SJSA1 (cell line): ENCODE data around the gene XPR1. TPM values are rescaled to one million over a fixed set of nuclear protein-coding genes. Genes with fewer than 3 reads are reported as not detected.
"Not testable (repeated sequence)": the region's sequence is repeated elsewhere in the genome, so short reads cannot be mapped to it uniquely, and the experiment has no call there.

ENCODE experiments used
- DNase-seq, 2 experiments: peaks; one replicate each; pipeline ENCODE4 v3.0.0-alpha.2; 2015 to 2020; ENCODE audit warnings: low spot score in 2 of 2, low read depth in 1 of 2
- H3K27ac ChIP-seq: fragments of 250-450 bp; sonication (Bioruptor Pico); 2 replicates; pipeline ENCODE4 v1.5.1; 2020; ENCODE audit warnings: mild to moderate bottlenecking, moderate library complexity
- H3K27me3 ChIP-seq: fragments of 250-450 bp; sonication (Bioruptor Pico); replicated peaks from 2 replicates; pipeline ENCODE4 v1.5.1; 2020; ENCODE audit warnings: mild to moderate bottlenecking, moderate library complexity
- H3K36me3 ChIP-seq: fragments of 250-450 bp; sonication (Bioruptor Pico); 2 replicates; pipeline ENCODE4 v1.5.1; 2020; ENCODE audit warnings: mild to moderate bottlenecking
- H3K4me1 ChIP-seq: fragments of 250-450 bp; sonication (Bioruptor Pico); replicated peaks from 2 replicates; pipeline ENCODE4 v1.6.1; 2021; ENCODE audit warnings: mild to moderate bottlenecking
- H3K4me3 ChIP-seq: fragments of 250-450 bp; sonication (Bioruptor Pico); 2 replicates; pipeline ENCODE4 v1.5.1; 2020; ENCODE audit warnings: mild to moderate bottlenecking
- H3K9me3 ChIP-seq: fragments of 250-450 bp; sonication (Bioruptor Pico); replicated peaks from 2 replicates; pipeline ENCODE4 v1.5.1; 2020; ENCODE audit warnings: mild to moderate bottlenecking
- total RNA-seq: library from RNA; depleted of rRNA; stranded (reverse); fragments of >200 nt; shearing (Covaris generic); gene quantifications from 2 replicates; pipeline ENCODE4 v1.2.3, GENCODE V29; 2014

Gene XPR1
- total RNA-seq, 1 experiment from 2014 or later, result 19.6 TPM

DNA sequence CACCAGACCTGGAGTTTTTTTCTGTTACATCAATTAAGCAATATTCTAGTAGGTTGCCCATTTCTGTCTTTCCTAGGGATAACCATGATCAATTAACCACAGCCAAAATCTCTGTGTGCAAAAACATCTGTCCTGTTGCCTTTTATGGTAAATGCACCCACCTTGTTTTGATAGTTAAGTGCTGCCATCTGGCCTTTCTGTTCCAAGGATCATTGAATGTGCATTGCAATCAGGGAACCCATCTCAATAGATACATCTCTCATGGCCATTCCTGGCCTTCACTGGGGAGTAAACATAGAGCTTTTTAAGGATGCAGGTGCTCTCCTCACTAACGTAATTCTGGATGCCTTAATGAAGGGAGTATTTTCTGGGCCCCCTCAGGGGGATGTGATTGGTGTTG is 169.1 kb downstream of the XPR1 start:
- Histone ChIP-seq H3K27ac (no peak overlapping the region), H3K4me1 (peaks cover 16% of the 10 kb centered on the region), H3K9me3 (no peaks in the 10 kb centered on the region), H3K36me3 (no peaks in the 10 kb centered on the region), H3K27me3 (no peaks in the 10 kb centered on the region), H3K4me3 (no peak overlapping the region)
- DNase-seq, result no peak

DNA sequence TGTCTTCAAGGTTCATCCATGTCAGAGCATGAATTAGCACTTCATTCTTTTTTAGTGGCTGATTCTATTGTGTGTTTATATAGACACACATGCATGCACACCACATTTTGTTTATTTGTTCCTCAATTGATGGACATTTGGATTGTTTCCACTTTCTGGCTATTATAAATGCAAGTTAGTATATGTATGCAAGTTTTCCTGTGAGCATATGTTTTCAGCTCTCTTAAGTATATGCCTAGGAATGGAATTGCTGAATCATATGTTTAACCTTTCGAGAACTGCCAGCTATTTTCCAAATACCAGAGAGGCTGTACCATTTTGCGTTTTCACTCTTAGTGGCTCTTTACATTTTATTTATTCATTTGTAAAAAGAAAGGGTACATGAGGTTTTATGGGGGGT is 171.0 kb downstream of the XPR1 start:
- Histone ChIP-seq H3K27me3 (no peaks in the 10 kb centered on the region), H3K9me3 (no peaks in the 10 kb centered on the region)

DNA sequence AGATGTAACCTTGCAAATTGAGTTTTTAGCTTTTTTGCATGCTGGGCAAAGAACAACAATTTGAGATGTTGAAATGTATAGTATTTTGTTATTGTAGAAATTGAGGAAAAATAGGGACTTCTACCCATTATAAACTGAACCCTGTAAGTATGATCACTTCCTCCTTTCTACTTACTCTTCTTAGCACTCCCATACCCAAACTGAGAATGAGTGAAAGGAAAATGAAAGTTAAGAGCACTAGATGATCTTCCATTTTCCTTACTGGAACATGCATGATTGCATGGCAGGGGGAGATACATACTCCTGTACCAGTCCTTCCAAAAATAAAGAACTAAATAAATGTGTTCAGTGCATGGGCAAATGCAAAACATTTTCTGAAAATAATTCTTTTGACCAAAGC is 173.5 kb downstream of the XPR1 start:
- Histone ChIP-seq H3K9me3 (no peaks in the 10 kb centered on the region), H3K27me3 (no peaks in the 10 kb centered on the region), H3K4me3 (no peak overlapping the region), H3K27ac (no peak overlapping the region), H3K36me3 (no peaks in the 10 kb centered on the region), H3K4me1 (peaks cover 4% of the 10 kb centered on the region)
- DNase-seq, result no peak

More for the DNA sequence above, 171.0 kb downstream of the XPR1 start:
- no peak for DNase-seq
- Histone ChIP-seq H3K4me3 (no peak overlapping the region), H3K36me3 (no peaks in the 10 kb centered on the region), H3K27ac (no peak overlapping the region), H3K4me1 (peaks cover 16% of the 10 kb centered on the region)

GRCh38 chr1:180811298-180811697 is 179.5 kb downstream of the XPR1 start:
- no peak for DNase-seq
- Histone ChIP-seq H3K36me3 (no peaks in the 10 kb centered on the region), H3K9me3 (no peaks in the 10 kb centered on the region)

GRCh38 chr1:180811886-180812285 is 180.1 kb downstream of the XPR1 start:
- no peak for DNase-seq
- Histone ChIP-seq H3K36me3 (no peaks in the 10 kb centered on the region), H3K27ac (no peak overlapping the region), H3K4me3 (no peak overlapping the region), H3K4me1 (0 out of 2 replicates have a peak, but pooled peaks cover 3% of the 10 kb centered on the region), H3K9me3 (no peaks in the 10 kb centered on the region), H3K27me3 (no peaks in the 10 kb centered on the region)

More at GRCh38 chr1:180811298-180811697, 179.5 kb downstream of the XPR1 start:
- Histone ChIP-seq H3K27me3 (no peaks in the 10 kb centered on the region), H3K4me1 (0 out of 2 replicates have a peak, but pooled peaks cover 3% of the 10 kb centered on the region), H3K27ac (no peak overlapping the region), H3K4me3 (no peak overlapping the region)

DNA sequence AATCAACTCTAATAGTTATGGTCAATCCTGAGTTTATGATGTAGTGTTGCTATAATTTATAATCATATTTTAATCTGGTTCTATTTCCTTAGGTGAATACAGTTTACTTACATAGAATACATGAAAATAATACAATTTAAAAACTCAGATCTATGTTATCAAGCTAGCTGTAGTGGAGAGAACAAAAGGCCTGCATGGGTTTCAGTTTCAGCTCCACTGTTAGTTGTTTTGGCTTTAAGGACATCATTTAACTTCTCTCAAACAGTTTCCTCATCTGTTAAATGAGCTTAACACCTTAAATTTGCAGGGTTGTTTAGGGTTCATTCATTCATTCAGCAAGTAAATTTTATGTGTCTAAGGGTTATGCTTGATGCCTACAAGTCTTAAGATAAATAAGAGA is 182.4 kb downstream of the XPR1 start:
- Histone ChIP-seq H3K27ac (no peak overlapping the region), H3K27me3 (no peaks in the 10 kb centered on the region)

GRCh38 chr1:180815188-180815587 is 183.4 kb downstream of the XPR1 start:
- no peaks in the 10 kb centered on the region for H3K27me3 ChIP-seq
- H3K4me1 ChIP-seq, result 0 out of 2 replicates have a peak, but pooled peaks cover 3% of the 10 kb centered on the region
- no peak overlapping the region for H3K27ac ChIP-seq
- no peaks in the 10 kb centered on the region for H3K9me3 ChIP-seq
- no peaks in the 10 kb centered on the region for H3K36me3 ChIP-seq
- DNase-seq, result no peak
- no peak overlapping the region for H3K4me3 ChIP-seq

More for the DNA sequence above, 182.4 kb downstream of the XPR1 start:
- H3K4me3 ChIP-seq, result no peak overlapping the region
- DNase-seq, result no peak
- 0 out of 2 replicates have a peak, but pooled peaks cover 3% of the 10 kb centered on the region for H3K4me1 ChIP-seq
- H3K9me3 ChIP-seq, result no peaks in the 10 kb centered on the region
- no peaks in the 10 kb centered on the region for H3K36me3 ChIP-seq

GRCh38 chr1:180816132-180816531 is 184.3 kb downstream of the XPR1 start:
- Histone ChIP-seq H3K9me3 (no peaks in the 10 kb centered on the region), H3K4me3 (no peak overlapping the region), H3K27ac (no peak overlapping the region), H3K27me3 (no peaks in the 10 kb centered on the region), H3K4me1 (0 out of 2 replicates have a peak, but pooled peaks cover 3% of the 10 kb centered on the region), H3K36me3 (no peaks in the 10 kb centered on the region; the same call in 1 of the 2 replicates)
- no peak for DNase-seq

DNA sequence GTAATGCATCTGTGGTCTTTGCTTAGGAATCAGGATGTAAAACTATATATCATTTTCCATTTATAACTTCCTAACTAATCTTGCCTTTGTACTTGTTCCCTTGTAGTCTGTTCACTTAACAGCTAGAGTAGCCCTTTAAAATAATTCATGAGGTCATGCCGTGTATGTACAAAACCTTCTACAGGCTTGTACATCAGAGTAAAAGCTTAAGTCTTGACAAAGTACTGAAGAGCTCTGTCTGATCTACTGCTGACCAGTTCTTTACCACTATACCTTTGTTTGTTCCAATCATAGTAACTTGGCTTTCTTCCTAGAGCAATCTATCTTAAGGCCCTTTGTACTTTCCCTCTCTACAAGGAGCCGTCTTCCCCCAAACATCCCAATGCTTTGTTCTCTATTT is 190.1 kb downstream of the XPR1 start:
- DNase-seq, result no peak
- Histone ChIP-seq H3K4me1 (no peaks in the 10 kb centered on the region; the same call in 1 of the 2 replicates), H3K27me3 (no peaks in the 10 kb centered on the region), H3K4me3 (no peak overlapping the region), H3K9me3 (no peaks in the 10 kb centered on the region), H3K27ac (no peak overlapping the region), H3K36me3 (no peaks in the 10 kb centered on the region; the same call in none of the 2 replicates)

DNA sequence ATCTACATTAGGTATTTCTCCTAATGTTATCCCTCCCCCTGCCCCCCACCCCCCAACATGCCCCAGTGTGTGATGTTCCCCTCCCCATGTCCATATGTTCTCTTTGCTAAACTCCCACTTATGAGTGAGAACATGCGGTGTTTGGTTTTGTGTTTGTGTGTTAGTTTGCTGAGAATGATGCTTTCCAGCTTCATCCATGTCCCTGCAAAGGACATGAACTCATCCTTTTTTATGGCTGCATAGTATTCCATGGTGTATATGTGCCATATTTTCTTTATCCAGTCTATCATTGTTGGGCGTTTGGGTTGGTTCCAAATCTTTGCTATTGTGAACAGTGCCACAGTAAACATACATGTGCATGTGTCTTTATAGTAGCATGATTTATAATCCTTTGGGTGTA is 199.7 kb downstream of the XPR1 start:
- H3K4me1 ChIP-seq, H3K36me3 ChIP-seq: not testable (repeated sequence)

DNA sequence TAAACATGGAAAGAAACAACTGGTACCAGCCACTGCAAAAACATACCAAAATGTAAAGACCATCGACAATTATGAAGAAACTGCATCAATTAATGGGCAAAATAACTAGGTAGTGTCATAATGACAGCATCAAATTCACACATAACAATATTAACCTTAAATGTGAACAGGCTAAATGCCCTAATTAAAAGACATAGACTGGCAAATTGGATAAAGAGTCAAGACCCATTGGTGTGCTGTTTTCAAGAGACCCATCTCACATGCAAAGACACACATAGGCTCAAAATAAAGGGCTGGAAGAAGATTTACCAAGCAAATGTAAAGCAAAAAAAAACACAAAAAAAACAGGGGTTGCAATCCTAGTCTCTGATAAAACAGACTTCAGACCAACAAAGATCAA is 201.4 kb downstream of the XPR1 start:
- not testable (repeated sequence) for H3K36me3 ChIP-seq, DNase-seq, H3K4me1 ChIP-seq, H3K9me3 ChIP-seq, H3K27me3 ChIP-seq, H3K27ac ChIP-seq, H3K4me3 ChIP-seq

More for the DNA sequence above, 199.7 kb downstream of the XPR1 start:
- H3K27ac ChIP-seq, H3K9me3 ChIP-seq, DNase-seq, H3K4me3 ChIP-seq, H3K27me3 ChIP-seq: not testable (repeated sequence)

DNA sequence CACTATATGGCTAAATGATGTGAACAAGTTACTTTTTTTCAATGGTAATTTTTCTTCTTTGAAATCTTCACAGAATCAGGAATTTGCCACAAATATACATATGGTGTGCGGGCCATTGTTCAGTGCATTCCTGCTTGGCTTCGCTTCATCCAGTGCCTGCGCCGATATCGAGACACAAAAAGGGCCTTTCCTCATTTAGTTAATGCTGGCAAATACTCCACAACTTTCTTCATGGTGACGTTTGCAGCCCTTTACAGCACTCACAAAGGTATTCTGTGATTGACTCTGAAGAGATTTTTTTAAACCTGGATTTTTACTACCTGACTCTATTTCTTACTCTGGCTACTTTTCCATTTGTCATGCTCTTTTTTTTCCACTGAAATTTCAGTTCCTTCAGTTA is 204.6 kb downstream of the XPR1 start:
- Histone ChIP-seq H3K4me3 (no peak overlapping the region), H3K27ac (no peak overlapping the region), H3K4me1 (no peaks in the 10 kb centered on the region), H3K27me3 (no peaks in the 10 kb centered on the region), H3K9me3 (no peaks in the 10 kb centered on the region), H3K36me3 (no peaks in the 10 kb centered on the region)
- no peak for DNase-seq

DNA sequence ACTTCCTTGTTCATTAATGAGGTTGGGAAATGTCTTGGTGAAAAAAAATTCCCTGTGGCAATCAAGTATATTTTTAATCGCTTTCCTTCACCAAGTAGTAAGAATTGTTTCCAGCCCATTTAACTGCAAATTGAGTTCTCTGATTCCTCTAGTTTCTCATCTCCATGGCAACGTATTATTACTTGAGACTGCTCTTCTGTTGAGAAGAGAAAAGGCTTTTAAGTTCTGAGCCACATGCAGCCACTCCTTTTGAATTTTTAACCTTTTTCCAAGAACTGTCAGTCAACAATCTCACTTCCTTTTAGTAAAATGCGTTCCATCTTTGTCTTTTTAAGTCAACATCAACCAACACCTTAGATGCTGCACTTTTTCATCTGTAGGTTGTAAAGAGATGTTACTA is 205.2 kb downstream of the XPR1 start:
- Histone ChIP-seq H3K36me3 (no peaks in the 10 kb centered on the region), H3K27me3 (no peaks in the 10 kb centered on the region), H3K9me3 (no peaks in the 10 kb centered on the region), H3K4me3 (no peak overlapping the region), H3K27ac (no peak overlapping the region), H3K4me1 (no peaks in the 10 kb centered on the region)
- no peak for DNase-seq

- Histone ChIP-seq H3K4me3 (no peak overlapping the region), H3K4me1 (no peaks in the 10 kb centered on the region), H3K27me3 (no peaks in the 10 kb centered on the region), H3K36me3 (no peaks in the 10 kb centered on the region), H3K9me3 (no peaks in the 10 kb centered on the region), H3K27ac (no peak overlapping the region)
- DNase-seq, result no peak
Measured at GRCh38 chr1:180838535-180838934, 206.7 kb downstream of the XPR1 start.

DNA sequence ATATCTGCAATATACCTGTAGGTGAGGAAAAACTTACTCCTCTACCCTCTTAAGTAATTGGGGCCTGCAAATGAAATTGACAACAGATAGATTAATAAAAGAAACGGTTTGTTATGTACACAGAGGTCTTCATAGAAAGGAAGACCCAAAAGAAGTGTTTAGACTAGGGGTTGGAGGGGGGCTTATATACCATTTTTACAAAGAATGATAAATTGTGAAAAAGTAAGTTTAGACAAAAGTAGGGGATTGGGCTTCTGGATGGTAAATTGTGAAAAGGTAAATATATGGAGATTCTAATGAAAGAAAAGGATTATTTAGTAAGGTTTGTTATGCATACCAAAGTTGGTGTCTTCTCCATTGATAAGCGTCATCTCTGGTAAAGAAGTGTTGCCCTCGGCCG is 207.7 kb downstream of the XPR1 start:
- H3K4me3 ChIP-seq, result no peak overlapping the region
- H3K9me3 ChIP-seq, result no peaks in the 10 kb centered on the region
- H3K27me3 ChIP-seq, result no peaks in the 10 kb centered on the region
- no peak for DNase-seq
- no peaks in the 10 kb centered on the region for H3K4me1 ChIP-seq
- H3K27ac ChIP-seq, result no peak overlapping the region
- no peaks in the 10 kb centered on the region for H3K36me3 ChIP-seq
